ENCODE results near the gene HDAC10.

Gene HDAC10

DNA sequence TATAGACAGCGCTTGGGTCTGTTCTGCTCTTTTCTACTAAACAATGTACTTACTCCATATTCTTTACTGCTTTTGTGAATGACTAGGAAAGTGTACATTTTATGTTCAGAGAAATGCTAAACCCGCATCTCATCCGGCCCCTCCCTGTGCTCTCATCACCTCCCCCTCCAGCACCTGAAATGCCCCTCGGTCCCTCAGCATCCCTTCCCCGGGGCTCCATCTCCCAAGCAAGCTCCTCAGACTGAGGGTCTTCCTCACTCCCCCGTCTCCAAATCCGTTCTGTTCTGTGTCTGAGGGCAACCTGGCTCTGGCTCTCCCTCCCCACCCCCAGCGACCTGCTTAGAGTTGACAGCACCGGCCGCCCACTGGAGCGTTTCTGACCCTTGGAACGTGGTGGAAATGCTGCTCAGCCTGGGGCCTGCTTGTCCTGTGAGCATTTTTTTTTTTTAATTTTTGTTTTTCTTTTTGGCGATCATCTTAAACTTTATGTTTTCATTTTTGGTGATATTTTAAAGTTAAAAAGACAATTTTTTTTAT lies 48.9 kb downstream of the HDAC10 start:
- H3K4me3 ChIP-seq (ENCODE audit: low read depth, low read length) = peak overlapping the region; percentile 77
- DNase-seq (ENCODE audit: low read depth) = no peak
- TF ChIP-seq CTCF (conservative IDR thresholded peaks at IDR 0.05; ENCODE audit: low read depth, low read length) = no peak

DNA sequence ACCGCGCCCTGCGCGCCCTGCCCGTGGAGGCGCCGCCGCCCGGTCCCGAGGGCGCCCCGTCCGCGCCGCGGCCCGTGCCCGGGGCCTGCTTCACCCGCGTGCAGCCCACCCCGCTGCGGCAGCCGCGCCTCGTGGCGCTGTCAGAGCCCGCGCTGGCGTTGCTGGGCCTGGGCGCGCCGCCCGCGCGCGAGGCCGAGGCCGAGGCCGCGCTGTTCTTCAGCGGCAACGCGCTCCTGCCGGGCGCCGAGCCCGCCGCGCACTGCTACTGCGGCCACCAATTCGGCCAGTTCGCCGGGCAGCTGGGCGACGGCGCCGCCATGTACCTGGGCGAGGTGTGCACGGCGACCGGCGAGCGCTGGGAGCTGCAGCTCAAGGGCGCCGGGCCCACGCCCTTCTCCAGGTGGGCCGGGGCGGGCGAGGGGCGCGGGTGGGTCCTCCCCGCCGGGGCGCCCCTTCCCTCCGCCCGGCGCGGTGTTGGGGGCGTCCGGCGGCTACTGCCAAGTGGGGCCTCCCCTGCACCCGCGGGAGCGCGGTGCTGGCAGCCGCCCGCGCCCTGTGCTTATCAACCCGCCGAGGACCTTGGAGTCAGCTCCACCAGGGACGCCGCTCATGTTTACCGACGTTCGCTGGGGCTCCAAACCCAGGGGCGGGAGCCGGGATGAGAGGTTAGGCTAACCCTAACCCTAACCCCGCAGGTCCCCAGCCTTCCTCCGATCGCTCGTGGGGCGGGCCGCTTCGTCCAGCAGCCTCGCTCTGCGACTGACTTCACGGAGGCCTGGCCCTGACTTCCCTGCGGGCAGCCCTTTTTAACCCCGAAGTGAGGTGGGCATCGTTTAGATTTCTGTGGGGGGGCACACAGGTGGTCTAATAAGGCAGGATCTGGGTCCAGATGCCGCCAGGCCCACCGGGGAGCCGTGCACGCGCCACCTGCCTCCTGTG lies 49.6 kb downstream of the HDAC10 start:
- no peak for TF ChIP-seq CTCF (conservative IDR thresholded peaks at IDR 0.05; ENCODE audit: low read depth, low read length)
- peak overlapping the region; percentile 77 for H3K4me3 ChIP-seq (ENCODE audit: low read depth, low read length)
- DNase-seq (ENCODE audit: low read depth) = no peak

DNA sequence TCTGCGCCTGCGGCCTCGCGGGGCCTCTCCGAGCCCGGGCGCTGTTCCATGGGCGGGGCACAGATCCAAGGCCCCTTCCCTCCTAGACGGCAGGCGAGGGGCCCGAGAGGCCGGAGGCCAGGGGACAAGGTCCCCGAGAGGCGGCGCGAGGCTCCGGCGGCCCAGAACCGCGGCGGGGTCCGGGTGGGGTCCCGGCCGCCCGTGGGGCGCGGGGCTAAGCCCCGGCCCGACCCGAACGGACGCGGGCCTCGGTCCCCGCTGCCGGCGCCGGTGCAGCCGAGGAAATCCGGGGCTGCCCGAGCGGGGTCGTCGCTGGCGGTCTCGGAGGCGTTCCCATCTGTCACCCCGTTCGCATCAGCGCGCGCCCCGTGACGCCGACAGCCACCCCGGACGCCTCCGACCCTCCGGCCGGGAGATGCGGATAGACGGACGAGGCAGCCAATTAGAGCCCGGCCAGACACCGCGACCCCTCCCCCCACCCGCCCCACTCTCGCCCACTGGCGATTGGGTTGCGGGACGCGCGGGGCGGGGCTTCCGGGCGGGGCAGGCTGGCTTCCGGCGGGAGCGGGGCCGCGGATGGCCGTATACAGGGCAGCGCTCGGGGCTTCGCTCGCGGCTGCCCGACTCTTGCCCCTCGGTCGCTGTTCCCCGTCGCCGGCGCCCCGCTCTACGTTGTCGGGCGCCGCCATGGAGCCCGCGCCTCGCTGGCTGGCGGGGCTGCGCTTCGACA lies 50.4 kb downstream of the HDAC10 start, which contains the start of gene SELENOO:
Gene SELENOO, plus strand, starts transcription at position 551 of the 730 bp plus-strand sequence. Its CDS starts 26 bp downstream, at position 577.
- peak; percentile 89 for DNase-seq (ENCODE audit: low read depth)
- peak within 1 kb of the TSS; percentile 77 for H3K4me3 ChIP-seq (ENCODE audit: low read depth, low read length)
- TF ChIP-seq CTCF (conservative IDR thresholded peaks at IDR 0.05; ENCODE audit: low read depth, low read length) = no peak

DNA sequence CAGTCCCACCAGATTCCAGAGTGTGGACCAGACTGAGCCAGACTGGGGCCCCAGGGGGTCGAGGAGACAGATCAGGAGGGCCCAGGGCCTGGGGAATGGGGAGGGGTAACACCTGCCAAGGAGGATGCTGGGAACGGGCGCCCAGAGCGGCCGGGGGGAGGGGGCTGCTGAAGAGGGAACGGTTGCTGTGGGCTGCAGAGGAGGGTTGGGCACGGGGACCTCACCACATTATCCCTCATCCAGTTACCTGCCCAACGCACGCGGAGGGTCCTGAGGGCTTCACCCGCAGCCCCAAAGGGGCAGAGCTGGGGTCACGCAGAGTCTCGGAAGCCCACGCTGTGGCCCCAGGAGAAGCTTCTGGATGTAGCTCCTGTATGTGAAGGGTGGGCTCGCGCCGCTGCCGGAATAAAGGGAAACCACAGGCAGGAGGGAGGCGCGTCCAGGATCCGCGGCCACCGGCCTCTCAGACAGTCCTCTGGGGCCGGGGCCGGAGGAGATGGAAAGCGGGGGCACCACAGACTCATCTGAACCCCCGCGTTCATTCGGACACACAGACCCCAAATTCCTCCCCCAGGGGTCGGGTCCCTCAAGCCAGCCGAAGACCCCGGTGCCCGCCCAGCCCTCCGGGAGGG lies 51.1 kb downstream of the HDAC10 start:
- TF ChIP-seq CTCF (conservative IDR thresholded peaks at IDR 0.05; ENCODE audit: low read depth, low read length) = no peak
- peak overlapping the region; percentile 77 for H3K4me3 ChIP-seq (ENCODE audit: low read depth, low read length)
- DNase-seq (ENCODE audit: low read depth) = no peak

GRCh38 chr22:50199251-50199721 lies 51.8 kb downstream of the HDAC10 start:
- no peak for TF ChIP-seq CTCF (conservative IDR thresholded peaks at IDR 0.05; ENCODE audit: low read depth, low read length)
- no peak overlapping the region for H3K4me3 ChIP-seq (ENCODE audit: low read depth, low read length)
- no peak for DNase-seq (ENCODE audit: low read depth)

DNA sequence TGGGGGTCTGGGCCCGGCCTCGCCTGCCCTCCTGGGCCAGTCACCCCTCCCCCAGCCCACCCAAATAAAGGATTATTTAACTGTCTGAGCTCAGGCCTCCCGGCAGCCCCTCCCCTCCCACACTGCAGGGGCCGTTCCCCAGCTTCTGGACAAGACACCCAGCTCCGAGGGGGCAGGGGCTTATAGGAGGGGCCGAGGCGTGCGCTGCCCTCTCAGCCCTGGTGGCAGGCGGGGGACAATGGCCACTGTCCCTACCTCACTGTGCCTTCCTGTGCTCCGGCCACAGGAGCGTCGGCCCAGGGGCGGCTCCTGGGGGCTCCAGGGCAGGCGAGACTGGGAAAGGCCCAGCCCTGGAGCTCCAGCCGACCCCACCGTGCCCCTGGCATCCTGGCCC lies 52.4 kb downstream of the HDAC10 start:
- H3K4me3 ChIP-seq (ENCODE audit: low read depth, low read length) = no peak overlapping the region
- no peak for TF ChIP-seq CTCF (conservative IDR thresholded peaks at IDR 0.05; ENCODE audit: low read depth, low read length)
- no peak for DNase-seq (ENCODE audit: low read depth)
